ENCODE results near the gene IQSEC1. TPM values are rescaled to one million over a fixed set of nuclear protein-coding genes. Genes with fewer than 3 reads are reported as not detected.
A peak's percentile ranks its signal among the peaks of the same experiment; 100 is the strongest.

IQSEC1 gene
- total and polyA plus RNA-seq, 10 of the 15 experiments (the other 5 are each of a cell fraction or from before 2014, with no cell fraction given) = 0.92 to 55.2 (median 8.5) TPM

GRCh38 chr3:13113346-13114330 lies 40.4 kb upstream of the IQSEC1 start:
- H3K9ac ChIP-seq (ENCODE audit: control insufficient read depth, insufficient read depth, low read length) = no peak overlapping the region
- H3K9me3 ChIP-seq (replicated peaks; ENCODE audit: control insufficient read depth, insufficient read depth, low read length) = no peaks in the 10 kb centered on the region
- ChIA-PET SMC1A (ENCODE audit: uncharacterized antibody, unreplicated experiment) (no interaction called here), CTCF (no interaction called here), RAD21 (ENCODE audit: unreplicated experiment) (interaction anchor here (0.9 kb wide), 1 partner anchor 22 kb away, joined by 3 read pairs; no protein-coding TSS in a partner anchor), POLR2A (interaction anchor here (1.0 to 1.4 kb wide), 2 partner anchors 10 to 42 kb away, joined by 3 read pairs; no protein-coding TSS in a partner anchor)
- no peak for ATAC-seq
- intact Hi-C loops (cut with micrococcal nuclease; ENCODE audit: unreplicated experiment) = no loop called here
- FAIRE-seq = no peak
- 57% methylated on average over 26 of the region's 27 CpGs for WGBS (ENCODE audit: insufficient coverage, insufficient replicate concordance, low lambda C conversion rate, missing lambda C conversion rate)
- DNase-seq (ENCODE audit: low read depth, low spot score) = no peak
- H4K20me1 ChIP-seq (ENCODE audit: control insufficient read depth, insufficient read depth) = no peaks in the 10 kb centered on the region
- TF ChIP-seq NR2C2 (IDR thresholded peaks at IDR 0.05; ENCODE audit: borderline replicate concordance, control insufficient read depth, insufficient read length, low read depth) = no peak
- peak in 1 of 2 experiments; percentile 57; a peak in 2 of 4 replicates for TF ChIP-seq BHLHE40 (IDR thresholded peaks at IDR 0.05; ENCODE audit: borderline replicate concordance in 1 of 2, low read depth in 2 of 2, low read length in 1 of 2)
- no peak overlapping the region for H3K27ac ChIP-seq (ENCODE audit: control insufficient read depth, insufficient read depth)
- H3K79me2 ChIP-seq (ENCODE audit: control insufficient read depth, insufficient read depth, low read length) = no peaks in the 10 kb centered on the region
- BruUV-seq (replicated peaks) = no TSS peak
- H3K4me1 ChIP-seq (ENCODE audit: control insufficient read depth, insufficient read depth, low read length) = peaks cover 13% of the 10 kb centered on the region
- in situ Hi-C loops (cut with MboI) = no loop called here
- no peak overlapping the region for H2AFZ ChIP-seq (ENCODE audit: control insufficient read depth, low read depth, low read length)
- no peaks in the 10 kb centered on the region; a peak in 1 of 4 replicates for H3K27me3 ChIP-seq (replicated peaks in 1 of 2; ENCODE audit: control insufficient read depth in 2 of 2, insufficient read depth in 2 of 2, low read length in 1 of 2)
- H3K4me3 ChIP-seq = no peak overlapping the region
- no peaks in the 10 kb centered on the region for H3K36me3 ChIP-seq (ENCODE audit: control insufficient read depth in 2 of 2, insufficient read depth in 2 of 2, low read length in 1 of 2)
- H3K4me2 ChIP-seq (ENCODE audit: control insufficient read depth, insufficient read depth) = no peak overlapping the region

- ChIA-PET POLR2A (interaction anchor here (1.4 kb wide), 1 partner anchor 41 kb away, joined by 3 read pairs; no protein-coding TSS in a partner anchor), RAD21 (ENCODE audit: unreplicated experiment) (interaction anchor here (0.9 kb wide), 1 partner anchor 21 kb away, joined by 3 read pairs; no protein-coding TSS in a partner anchor), SMC1A (ENCODE audit: uncharacterized antibody, unreplicated experiment) (no interaction called here), CTCF (interaction anchor here (0.8 to 3.4 kb wide), 2 partner anchors 15 to 340 kb away, joined by 3 to 13 read pairs; no protein-coding TSS in a partner anchor)
- 57% methylated on average over 16 of the region's 16 CpGs for WGBS (ENCODE audit: insufficient coverage, insufficient replicate concordance, low lambda C conversion rate, missing lambda C conversion rate)
- in situ Hi-C loops (cut with MboI) = no loop called here
- no TSS peak for BruUV-seq (replicated peaks)
- intact Hi-C loops (cut with micrococcal nuclease; ENCODE audit: unreplicated experiment) = no loop called here
- no peak for ATAC-seq
- no peak for TF ChIP-seq POLR2AphosphoS5 (IDR thresholded peaks at IDR 0.05; ENCODE audit: low read length)
- peak; percentile 27; the same call in 1 of the 2 replicates for TF ChIP-seq SMARCA5 (IDR thresholded peaks at IDR 0.05)
- Histone ChIP-seq H4K20me1 (ENCODE audit: control insufficient read depth, insufficient read depth) (no peaks in the 10 kb centered on the region), H2AFZ (ENCODE audit: control insufficient read depth, low read depth, low read length) (no peak overlapping the region), H3K79me2 (ENCODE audit: control insufficient read depth, insufficient read depth, low read length) (no peaks in the 10 kb centered on the region), H3K36me3 (ENCODE audit: control insufficient read depth in 2 of 2, insufficient read depth in 2 of 2, low read length in 1 of 2) (no peaks in the 10 kb centered on the region), H3K9me3 (replicated peaks; ENCODE audit: control insufficient read depth, insufficient read depth, low read length) (no peaks in the 10 kb centered on the region), H3K4me1 (ENCODE audit: control insufficient read depth, insufficient read depth, low read length) (peaks cover 13% of the 10 kb centered on the region), H3K9ac (ENCODE audit: control insufficient read depth, insufficient read depth, low read length) (no peak overlapping the region), H3K4me3 (no peak overlapping the region), H3K27ac (ENCODE audit: control insufficient read depth, insufficient read depth) (no peak overlapping the region), H3K4me2 (ENCODE audit: control insufficient read depth, insufficient read depth) (no peak overlapping the region), H3K27me3 (replicated peaks in 1 of 2; ENCODE audit: control insufficient read depth in 2 of 2, insufficient read depth in 2 of 2, low read length in 1 of 2) (no peaks in the 10 kb centered on the region)
- FAIRE-seq = no peak
- no peak for DNase-seq (ENCODE audit: low read depth, low spot score)
Measured at GRCh38 chr3:13112521-13113345, 39.5 kb upstream of the IQSEC1 start.

Measured in GM12878 (cell line).